Esophagus muscularis mucosa (tissue), 4 donors: Measurements from ENCODE around the gene MIOX. TPM values are rescaled to one million over a fixed set of nuclear protein-coding genes. Genes with fewer than 3 reads are reported as not detected.

ENCODE experiments used
- DNase-seq: peaks from one replicate; pipeline ENCODE4 v3.0.0-alpha.2; 2017; ENCODE audit errors: extremely low spot score
- H3K27ac ChIP-seq, 4 donors: fragments of 200-600 bp; sonication (generic); replicated peaks in 1 of 4; 1 replicate in 3 of 4; 2 replicates in 1 of 4; pipeline ENCODE4 v1.5.1; 2016 to 2019; ENCODE audit warnings: mild to moderate bottlenecking in 1 of 4
- H3K27me3 ChIP-seq, 4 donors: fragments of 200-600 bp; sonication (generic); one replicate each; pipeline versions ENCODE4 v1.5.1 to v1.6.0; 2016 to 2019
- H3K36me3 ChIP-seq, 4 donors: fragments of 200-600 bp; sonication (generic); one replicate each; pipeline ENCODE4 v1.5.1; 2016 to 2019
- H3K4me1 ChIP-seq, 4 donors: fragments of 200-600 bp; sonication (generic); one replicate each; pipeline ENCODE4 v1.5.1; 2016 to 2019
- H3K4me3 ChIP-seq, 4 donors: fragments of 200-600 bp; sonication (generic); 1 replicate in 2 of 4; 2 replicates in 2 of 4; pipeline ENCODE4 v1.5.1; 2016 to 2019; ENCODE audit warnings: mild to moderate bottlenecking in 4 of 4, moderate library complexity in 1 of 4
- H3K9me3 ChIP-seq, 4 donors: fragments of 200-600 bp; sonication (generic); 1 replicate in 3 of 4; 2 replicates in 1 of 4; pipeline ENCODE4 v1.5.1; 2016 to 2019
- CTCF ChIP-seq, 3 experiments: fragments of 200-600 bp in 2 of 3; fragments of 450-650 bp in 1 of 3; sonication (generic) in 2 of 3; IDR thresholded peaks; one replicate each; pipeline ENCODE4 v1.5.1; 2017 to 2019; ENCODE audit warnings: antibody characterized with exemption in 3 of 3, mild to moderate bottlenecking in 2 of 3, moderate library complexity in 1 of 3
- EP300 ChIP-seq: sonication (generic); formaldehyde crosslinking; IDR thresholded peaks from one replicate; pipeline ENCODE4 v1.6.1; 2017; ENCODE audit warnings: antibody characterized with exemption
- POLR2A ChIP-seq: fragments of 450-650 bp; IDR thresholded peaks from one replicate; pipeline ENCODE4 v1.6.1; 2017; ENCODE audit warnings: antibody characterized with exemption, moderate library complexity, mild to moderate bottlenecking, low read depth
- POLR2AphosphoS5 ChIP-seq, 2 donors: sonication (generic); formaldehyde crosslinking; IDR thresholded peaks; one replicate each; pipeline ENCODE4 v1.6.1; 2017; ENCODE audit warnings: antibody characterized with exemption in 2 of 2
- WGBS: methylation state at CpG from one replicate; pipeline ENCODE4 v1.1.5; 2018; 5-methylcytosine and 5-hydroxymethylcytosine counted together
- intact Hi-C: fragments of 100-400 bp; cut with DNase I; formaldehyde crosslinking; loops from one replicate; pipeline ENCODE4 v1.15.1; 2023
- total RNA-seq, 4 donors: library from RNA; depleted of rRNA; stranded (reverse); fragments of >200 nt; gene quantifications; one replicate each; pipeline versions ENCODE4 v1.1.0 to v1.2.1, GENCODE V29; 2016

MIOX gene
- total RNA-seq, 4 donors from 2014 or later = not detected

- no peak for DNase-seq
- TF ChIP-seq EP300 = no peak
- TF ChIP-seq POLR2A = no peak
- no peak for TF ChIP-seq CTCF (IDR thresholded peaks at IDR 0.05)
- TF ChIP-seq POLR2AphosphoS5 (IDR thresholded peaks at IDR 0.05) = no peak
- Histone ChIP-seq H3K9me3 (no peaks in the 10 kb centered on the region), H3K4me3 (no peak overlapping the region), H3K27ac (no peak overlapping the region), H3K4me1 (peaks cover 3 to 19% (median 16%) of the 10 kb centered on the region in 4 donors), H3K27me3 (peaks cover 10 to 97% (median 47%) of the 10 kb centered on the region in 4 donors), H3K36me3 (no peaks in the 10 kb centered on the region)
- intact Hi-C loops = no loop called here
- WGBS = 85% methylated on average over 14 of the region's 31 CpGs
These were observed 2.4 kb upstream of the MIOX start for GRCh38 chr22:50483977-50484853.

DNA sequence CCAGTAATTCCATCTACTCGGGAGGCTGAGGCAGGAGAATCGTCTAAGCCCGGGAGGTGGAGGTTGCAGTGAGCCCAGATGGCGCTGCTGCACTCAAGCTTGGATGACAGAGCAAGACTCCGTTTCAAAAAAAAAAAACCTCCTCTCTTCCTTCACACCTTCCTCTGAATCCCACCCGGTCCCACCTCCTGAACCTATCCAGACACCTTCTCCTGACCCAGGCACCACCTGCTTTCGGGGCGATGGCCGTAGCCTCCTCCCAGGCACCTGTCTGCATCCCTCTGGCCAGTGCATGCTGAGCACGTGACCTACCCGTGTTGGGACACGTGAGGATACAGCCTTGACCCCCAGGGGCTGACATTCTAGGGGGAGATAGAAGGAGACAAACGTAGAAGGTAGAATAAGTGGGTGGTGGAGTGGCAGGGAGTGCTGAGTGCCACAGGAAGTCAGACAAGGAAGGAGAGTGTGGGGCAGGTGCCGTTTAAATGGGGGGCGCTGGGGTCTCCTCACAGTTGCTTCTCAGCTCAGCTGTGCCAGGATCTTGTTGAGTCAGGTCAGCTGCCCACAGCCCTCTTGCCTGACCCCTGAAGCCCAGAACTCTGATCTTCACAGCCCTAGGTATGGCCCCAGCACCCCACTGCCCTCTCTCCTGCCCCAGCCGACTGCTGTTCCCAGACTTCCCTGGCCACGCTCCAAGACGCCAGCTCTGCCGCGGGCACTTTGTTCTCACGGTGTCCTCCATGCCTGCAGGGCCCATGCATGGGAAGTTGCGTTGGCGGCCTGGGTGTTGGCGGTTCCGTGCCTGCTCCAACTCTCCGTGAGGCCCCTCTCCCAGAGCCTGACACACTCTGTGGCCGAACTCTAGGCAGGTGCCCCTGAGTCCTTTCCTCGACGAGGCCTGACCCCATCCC lies 1.2 kb upstream of the MIOX start:
- Histone ChIP-seq H3K4me1 (peaks cover 3 to 19% (median 16%) of the 10 kb centered on the region in 4 donors), H3K27ac (no peak overlapping the region), H3K27me3 (peaks cover 10 to 93% (median 43%) of the 10 kb centered on the region in 4 donors), H3K4me3 (no peak overlapping the region), H3K36me3 (no peaks in the 10 kb centered on the region), H3K9me3 (no peaks in the 10 kb centered on the region)
- intact Hi-C loops = no loop called here
- TF ChIP-seq CTCF (IDR thresholded peaks at IDR 0.05) (no peak), EP300 (no peak)
- WGBS = 71% methylated on average over 28 of the region's 29 CpGs
- no peak for DNase-seq

DNA sequence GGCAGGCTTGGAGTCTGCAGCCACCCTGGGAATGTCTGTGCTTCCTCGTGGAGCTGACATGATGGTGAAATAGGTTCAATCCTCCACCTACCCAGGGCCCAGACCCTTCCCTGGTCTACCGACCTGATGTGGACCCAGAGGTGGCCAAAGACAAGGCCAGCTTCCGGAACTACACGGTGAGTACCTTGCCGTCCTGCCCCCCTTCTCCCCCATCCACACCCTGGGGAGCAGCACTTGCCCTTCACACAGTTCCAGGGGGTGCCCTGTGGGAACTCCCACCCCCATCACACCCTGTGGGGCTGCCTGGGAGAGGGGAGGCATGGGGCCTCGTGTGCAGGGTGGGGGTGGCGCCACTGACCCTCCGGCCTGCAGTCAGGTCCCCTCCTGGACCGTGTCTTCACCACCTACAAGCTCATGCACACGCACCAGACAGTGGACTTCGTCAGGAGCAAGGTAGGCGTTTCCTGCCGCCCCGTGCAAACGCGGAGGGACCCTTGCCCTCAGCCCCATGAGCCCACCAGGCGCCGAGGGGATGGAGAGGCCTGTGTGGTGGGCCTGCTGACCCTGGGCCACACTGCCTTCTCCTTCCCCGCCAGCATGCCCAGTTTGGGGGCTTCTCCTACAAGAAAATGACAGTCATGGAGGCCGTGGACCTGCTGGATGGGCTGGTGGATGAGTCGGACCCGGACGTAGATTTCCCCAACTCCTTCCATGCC lies 789 bp downstream of the MIOX start:
- no peak for DNase-seq
- intact Hi-C loops = no loop called here
- Histone ChIP-seq H3K4me3 (no peak overlapping the region), H3K4me1 (peaks cover 0 to under 1% (median under 1%) of the 10 kb centered on the region in 4 donors), H3K9me3 (no peaks in the 10 kb centered on the region), H3K27ac (no peak overlapping the region), H3K36me3 (no peaks in the 10 kb centered on the region), H3K27me3 (peaks cover 4 to 73% (median 24%) of the 10 kb centered on the region in 4 donors)
- TF ChIP-seq POLR2A (no peak), CTCF (IDR thresholded peaks at IDR 0.05) (no peak), EP300 (no peak), POLR2AphosphoS5 (IDR thresholded peaks at IDR 0.05) (no peak)
- WGBS = 91% methylated on average over 12 of the region's 23 CpGs

DNA sequence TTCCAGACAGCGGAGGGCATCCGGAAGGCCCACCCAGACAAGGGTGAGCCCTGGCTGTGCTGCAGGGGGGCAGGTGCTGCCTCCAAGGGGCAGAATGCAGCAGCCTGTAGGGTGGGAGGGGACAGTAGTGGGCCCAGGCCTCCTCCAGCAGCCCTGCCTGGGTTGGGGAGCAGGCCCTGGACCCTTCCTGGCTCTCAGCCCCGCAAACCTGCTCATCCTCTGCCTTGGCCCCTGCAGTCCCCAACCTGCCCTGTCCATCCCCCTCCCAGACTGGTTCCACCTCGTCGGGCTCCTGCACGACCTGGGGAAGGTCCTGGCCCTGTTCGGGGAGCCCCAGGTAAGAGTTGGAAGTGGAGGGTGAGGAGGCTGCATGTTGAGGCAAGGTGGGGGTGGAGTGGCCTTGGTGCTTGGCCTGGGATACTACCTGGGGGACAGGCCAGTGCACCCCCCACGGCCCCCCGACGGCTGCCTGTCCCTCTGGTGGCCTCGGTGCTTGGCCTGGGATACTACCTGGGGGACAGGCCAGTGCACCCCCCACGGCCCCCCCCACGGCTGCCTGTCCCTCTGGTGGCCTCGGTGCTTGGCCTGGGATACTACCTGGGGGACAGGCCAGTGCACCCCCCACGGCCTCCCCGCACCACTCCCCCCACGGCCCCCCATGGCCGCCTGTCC lies 1.5 kb downstream of the MIOX start:
- Histone ChIP-seq H3K27me3 (peaks cover 0 to 66% (median 17%) of the 10 kb centered on the region in 4 donors), H3K4me3 (no peak overlapping the region), H3K36me3 (no peaks in the 10 kb centered on the region), H3K9me3 (no peaks in the 10 kb centered on the region), H3K27ac (no peak overlapping the region), H3K4me1 (no peaks in the 10 kb centered on the region)
- WGBS = 76% methylated on average over 8 of the region's 18 CpGs
- intact Hi-C loops = no loop called here
- TF ChIP-seq POLR2A (no peak), CTCF (IDR thresholded peaks at IDR 0.05) (no peak), EP300 (no peak)
- no peak for DNase-seq
